ENCODE measurements around the gene FAM135A.
"Not testable (repeated sequence)": the region's sequence is repeated elsewhere in the genome, so short reads cannot be mapped to it uniquely, and the experiment has no call there.

The FAM135A gene

DNA sequence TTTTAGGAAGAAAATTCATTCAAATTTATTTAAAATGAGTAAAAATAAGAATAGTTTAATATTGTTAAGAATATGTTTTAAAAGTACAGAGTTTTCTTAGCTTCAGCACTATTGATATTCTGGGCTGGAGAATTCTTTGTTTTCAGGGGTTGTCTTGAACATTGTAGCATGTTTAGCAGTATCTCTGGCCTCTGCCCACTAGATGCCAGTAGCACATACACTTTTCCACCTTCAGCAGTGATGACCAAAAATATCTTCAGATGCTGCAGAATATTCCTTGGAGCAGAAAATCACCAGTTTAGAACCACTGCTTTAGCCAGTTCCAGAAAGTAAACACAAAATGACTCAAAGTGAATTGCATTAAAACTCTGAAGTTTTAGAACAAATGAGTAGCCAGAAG is 134.0 kb downstream of the FAM135A start:
- DNase-seq (ENCODE audit: low spot score): no peak

DNA sequence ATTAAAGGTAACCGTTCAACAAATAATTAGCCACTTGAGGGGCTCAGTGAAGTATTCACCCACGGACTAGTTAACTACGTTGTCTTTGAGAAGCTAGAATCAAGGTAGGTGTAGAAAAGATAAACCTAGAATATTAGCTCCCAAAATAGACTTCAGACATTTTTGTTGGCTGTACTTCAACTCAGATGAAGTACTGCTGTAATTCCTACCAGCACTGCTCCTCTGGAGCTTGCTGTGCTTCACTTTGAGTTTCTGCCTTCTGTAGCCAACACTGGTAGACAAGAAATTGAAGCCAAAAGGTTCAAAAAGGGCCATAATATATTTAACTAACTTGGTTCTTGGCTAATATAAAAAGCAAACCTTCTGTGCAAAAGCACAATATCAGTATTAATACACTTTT is 134.6 kb downstream of the FAM135A start:
- no peak for DNase-seq (ENCODE audit: low spot score)

DNA sequence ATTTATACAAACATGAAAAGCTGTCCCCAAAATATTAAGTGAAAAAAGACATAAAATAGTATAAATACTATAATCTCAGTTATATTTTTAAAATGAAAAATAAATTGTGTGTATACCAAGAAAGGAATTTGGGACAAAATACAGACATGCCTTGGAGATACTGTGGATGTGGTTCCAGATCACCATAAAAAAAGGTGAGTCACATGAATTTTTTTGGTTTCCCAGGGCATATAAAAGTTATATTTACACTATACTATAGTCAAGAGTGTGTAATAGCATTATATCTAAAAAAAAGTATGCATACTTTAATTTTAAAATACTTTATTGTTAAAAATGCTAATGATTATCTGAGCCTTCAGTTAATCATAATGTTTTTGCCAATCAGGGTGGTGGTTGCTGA is 136.0 kb downstream of the FAM135A start:
- no peak for DNase-seq (ENCODE audit: low spot score)

- no peak for DNase-seq (ENCODE audit: low spot score)
These were observed 138.3 kb downstream of the FAM135A start for GRCh38 chr6:70551566-70551965.

GRCh38 chr6:70552286-70552940 is 139.1 kb downstream of the FAM135A start:
- DNase-seq (ENCODE audit: low spot score): not testable (repeated sequence)

- DNase-seq (ENCODE audit: low spot score): no peak
These were observed 139.7 kb downstream of the FAM135A start for GRCh38 chr6:70552974-70553373.

DNA sequence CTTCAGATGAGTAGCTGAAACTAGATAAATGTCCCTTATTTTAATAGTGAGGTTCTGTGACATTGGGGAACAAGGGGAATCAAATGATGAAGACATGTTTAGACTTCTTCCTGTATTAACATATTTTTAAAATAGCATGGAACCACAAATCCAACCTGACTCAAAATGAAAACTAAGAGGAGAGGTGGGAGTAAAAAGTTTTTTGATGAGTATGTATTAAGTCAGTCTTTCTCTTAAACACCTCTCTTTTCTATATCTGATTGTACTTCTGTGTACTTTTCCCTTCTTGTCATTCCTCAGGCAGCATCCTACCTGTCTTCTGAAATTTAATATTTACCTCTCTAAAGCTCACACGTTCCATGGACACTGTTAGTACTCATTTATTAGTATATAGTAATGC is 144.7 kb downstream of the FAM135A start:
- DNase-seq (ENCODE audit: low spot score): no peak

DNA sequence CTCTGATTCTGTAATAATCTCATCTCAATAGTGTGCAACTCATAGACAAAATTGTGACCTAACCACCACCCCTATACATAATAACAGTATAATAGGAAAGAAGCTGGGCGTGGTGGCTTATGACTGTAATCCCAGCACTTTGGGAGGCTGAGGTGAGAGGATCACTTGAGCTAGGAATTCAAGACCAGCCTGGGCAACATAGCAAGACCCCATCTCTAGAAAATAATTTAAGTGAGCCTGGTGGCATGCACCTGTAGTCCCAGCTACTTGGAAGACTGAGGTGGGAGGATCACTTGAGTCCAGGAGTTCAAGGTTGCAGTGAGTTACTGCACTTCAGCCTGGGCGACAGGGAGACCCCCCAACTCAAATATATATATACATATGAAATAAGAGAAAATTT is 149.1 kb downstream of the FAM135A start:
- DNase-seq (ENCODE audit: low spot score): not testable (repeated sequence)

DNA sequence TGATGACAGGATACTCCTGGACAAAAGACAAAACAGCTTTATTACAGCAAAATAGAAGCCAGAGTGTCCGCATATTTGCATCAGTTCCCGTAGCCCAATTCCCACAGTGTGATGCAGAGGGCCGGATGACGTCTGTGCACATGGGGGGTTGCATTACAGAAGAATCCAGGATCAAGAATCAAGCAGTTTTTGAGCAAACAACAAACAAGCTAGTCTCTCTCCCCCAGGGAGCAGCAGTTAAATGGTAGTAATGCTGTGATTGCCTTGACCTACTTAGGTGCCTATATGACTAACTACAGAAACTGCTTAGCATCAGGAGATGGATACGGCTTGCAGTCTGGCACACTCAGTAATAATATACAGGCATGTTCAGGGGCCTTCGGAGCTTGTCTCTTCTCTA is 150.2 kb downstream of the FAM135A start:
- no peak for DNase-seq (ENCODE audit: low spot score)

DNA sequence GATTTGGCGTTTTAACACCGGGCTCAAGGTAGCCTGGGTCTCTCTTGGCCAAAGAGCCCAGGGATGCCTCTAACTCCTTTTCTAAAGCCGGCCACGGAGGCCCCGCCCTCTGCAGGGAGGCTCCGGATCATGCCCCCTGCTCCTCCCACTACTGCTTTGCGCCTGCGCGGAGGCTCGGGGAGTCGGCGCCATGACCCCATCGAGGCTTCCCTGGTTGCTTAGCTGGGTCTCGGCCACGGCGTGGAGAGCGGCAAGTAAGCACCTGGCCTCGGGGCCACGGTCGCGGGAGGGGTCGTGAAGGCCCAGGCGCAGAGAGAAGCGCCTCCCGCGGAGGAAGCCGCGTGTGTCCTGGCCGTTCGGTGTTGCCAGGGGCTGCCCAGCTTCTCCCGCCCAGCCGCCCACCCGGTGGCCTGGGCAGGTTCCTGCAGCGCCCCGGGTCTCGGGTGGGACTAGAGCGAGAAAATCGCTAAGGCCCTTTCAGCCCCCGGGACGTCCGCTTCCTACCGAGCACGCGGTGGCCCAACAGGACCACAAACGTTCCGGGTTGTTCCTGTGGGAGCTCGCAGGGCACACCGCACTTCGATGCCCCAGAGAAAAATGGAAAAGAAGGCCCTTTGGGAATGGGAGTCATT is 153.6 kb downstream of the FAM135A start, which contains the start of gene SDHAF4:
Gene SDHAF4 (plus strand): TSS at position 180 of the 632 bp plus-strand sequence. CDS start 11 bp downstream, at position 191.
- DNase-seq (ENCODE audit: low spot score): peak; percentile 91

- DNase-seq (ENCODE audit: low spot score): no peak
These were observed 161.3 kb downstream of the FAM135A start for GRCh38 chr6:70574643-70575042.

DNA sequence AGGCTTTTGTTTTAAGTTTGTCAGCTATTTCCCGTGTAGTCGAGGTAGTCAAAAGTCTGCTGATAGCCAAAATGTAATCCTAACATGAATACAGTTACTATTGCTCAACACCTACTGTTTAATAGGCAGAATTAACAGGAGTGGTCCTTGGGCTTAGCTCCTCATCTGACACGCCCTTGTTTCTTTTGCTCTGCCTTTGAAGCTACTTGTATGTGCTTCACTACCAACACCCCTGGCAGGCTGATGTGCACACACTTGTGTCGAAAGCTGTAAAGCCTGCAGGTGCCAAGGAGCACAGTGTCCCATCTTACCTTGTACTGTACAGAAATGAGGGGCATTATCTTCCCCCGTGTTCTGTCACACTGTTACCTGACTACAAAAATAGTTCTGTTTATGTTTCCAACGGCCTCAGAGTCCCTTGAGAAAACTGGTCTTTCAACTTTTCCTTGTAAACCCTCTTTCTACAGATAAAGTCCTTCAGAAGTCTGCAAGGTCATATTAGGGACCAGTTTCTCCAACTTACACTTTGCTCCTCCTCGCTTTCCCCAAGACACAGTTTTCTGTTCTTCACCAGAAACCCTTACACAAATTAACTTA is 162.7 kb downstream of the FAM135A start:
- no peak for DNase-seq (ENCODE audit: low spot score)

- DNase-seq (ENCODE audit: low spot score): no peak
These were observed 172.8 kb downstream of the FAM135A start for GRCh38 chr6:70586114-70586513.

DNA sequence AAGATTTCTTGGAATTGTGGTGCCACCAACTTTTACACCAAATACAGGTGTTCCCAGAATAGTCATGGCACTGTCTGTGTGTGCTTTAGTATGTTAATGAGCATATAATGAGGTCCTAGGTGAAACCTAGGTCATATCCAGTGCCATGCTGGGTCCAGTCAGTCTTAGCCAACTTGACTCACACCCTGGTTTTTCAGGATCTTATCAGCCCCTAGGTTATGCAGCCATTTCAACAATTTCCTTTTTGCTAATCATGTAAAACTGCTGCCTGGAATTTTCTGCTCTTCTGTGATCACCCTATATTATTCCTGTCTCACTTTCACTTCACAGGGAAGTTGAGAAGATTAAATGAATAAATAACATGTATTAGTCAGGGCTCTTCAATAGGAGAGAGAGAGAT is 177.1 kb downstream of the FAM135A start:
- no peak for DNase-seq (ENCODE audit: low spot score)

- no peak for DNase-seq (ENCODE audit: low spot score)
These were observed 179.2 kb downstream of the FAM135A start for GRCh38 chr6:70592391-70593117.

GRCh38 chr6:70593118-70593486 is 179.8 kb downstream of the FAM135A start:
- no peak for DNase-seq (ENCODE audit: low spot score)

- no peak for DNase-seq (ENCODE audit: low spot score)
These were observed 185.9 kb downstream of the FAM135A start for GRCh38 chr6:70599187-70599586.

DNA sequence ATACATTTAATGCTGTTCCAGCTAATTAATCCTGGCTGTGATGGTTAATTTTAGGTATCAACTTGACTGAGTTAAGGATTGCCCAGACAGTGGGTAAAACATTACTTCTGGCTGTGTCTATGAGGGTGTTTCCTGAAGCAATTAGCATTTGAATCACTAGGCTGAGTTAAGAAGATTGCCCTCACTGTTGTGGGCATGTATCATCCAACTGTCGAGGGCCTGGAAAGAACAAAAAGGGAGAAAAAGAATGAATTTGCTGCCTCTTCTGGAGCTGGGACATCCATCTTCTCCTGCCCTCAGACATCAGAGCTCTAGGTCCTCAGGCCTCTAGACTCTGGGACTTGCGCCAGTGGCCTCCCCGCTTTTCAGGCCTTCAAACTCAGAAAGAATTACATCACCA is 187.7 kb downstream of the FAM135A start:
- no peak for DNase-seq (ENCODE audit: low spot score)

DNA sequence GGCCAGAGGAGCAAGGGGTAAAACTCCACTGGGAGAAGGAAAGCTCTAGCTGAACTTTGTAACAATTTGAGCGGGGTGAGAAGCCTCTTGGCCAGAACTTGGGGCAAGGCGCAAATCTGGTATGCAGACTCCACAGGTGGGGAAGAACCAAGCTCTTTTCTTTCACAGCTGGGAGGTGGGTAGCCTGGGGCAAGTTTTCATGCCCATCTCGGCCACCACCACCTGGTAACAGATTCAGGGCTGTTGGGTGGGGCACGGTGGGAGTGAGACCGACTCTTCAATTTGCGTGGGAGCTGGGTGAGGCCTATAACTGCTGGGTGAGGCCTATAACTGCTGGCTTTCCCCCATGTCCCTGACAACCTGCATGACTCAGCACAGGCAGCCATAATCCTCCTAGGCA is 190.9 kb downstream of the FAM135A start:
- DNase-seq (ENCODE audit: low spot score): no peak

- not testable (repeated sequence) for DNase-seq (ENCODE audit: low spot score)
These were observed 194.1 kb downstream of the FAM135A start for GRCh38 chr6:70607371-70607770.

DNA sequence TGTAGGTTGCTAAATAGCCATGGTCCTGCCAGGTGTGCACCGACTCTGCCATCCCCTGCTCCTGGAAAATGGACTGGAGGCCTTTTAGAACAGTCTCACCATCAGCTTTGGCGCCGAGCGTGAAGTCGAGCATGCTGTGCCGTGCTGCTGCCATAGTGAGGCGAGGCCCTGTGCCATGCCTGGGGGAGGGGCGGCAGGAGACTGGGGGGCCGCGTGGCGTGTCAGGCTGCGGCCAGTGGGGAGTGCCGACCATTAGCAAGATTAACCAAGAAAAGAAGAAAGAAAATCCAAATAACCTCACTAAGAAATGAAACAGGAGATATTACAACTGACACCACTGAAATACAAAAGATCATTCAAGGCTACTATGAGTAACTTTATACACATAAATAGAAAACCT is 195.9 kb downstream of the FAM135A start:
- not testable (repeated sequence) for DNase-seq (ENCODE audit: low spot score)
